IMR-90 (cell line): Measurements from ENCODE around the gene ZNF274. TPM values are rescaled to one million over a fixed set of nuclear protein-coding genes. Genes with fewer than 3 reads are reported as not detected.

Experiments used
- ATAC-seq: fragments of 200-7000 bp; cut with Tn5 transposase; 2 replicates; pipeline ENCODE4 v1.9.1; 2020; ENCODE audit warnings: low read depth, mild to moderate bottlenecking, moderate library complexity
- BruUV-seq: library from RNA; stranded (reverse); fragments of 400-500 nt; replicated peaks from 2 replicates; lab custom pipeline; 2021; lab: Mats Ljungman, UMichigan
- CTCF ChIA-PET: fragments of 300-600 bp; formaldehyde crosslinking; extraction: SDS; loops from one replicate; lab custom pipeline; 2021; ENCODE audit warnings: antibody characterized with exemption; lab: Yijun Ruan, JAX
- POLR2A ChIA-PET: fragments of 300-600 bp; sonication (Branson Sonifier 250); formaldehyde crosslinking; loops from one replicate; lab custom pipeline; 2022; ENCODE audit warnings: antibody characterized with exemption; ENCODE audit not compliant: unreplicated experiment; lab: Charles Lee
- DNase-seq: peaks from one replicate; pipeline ENCODE4 v3.0.0; 2013
- H2AFZ ChIP-seq: replicated peaks from 2 replicates; pipeline ENCODE3; 2013; ENCODE audit warnings: low read length, mild to moderate bottlenecking; ENCODE audit not compliant: poor library complexity
- H2AK5ac ChIP-seq: 2 replicates; pipeline ENCODE4 v1.6.1; 2013; ENCODE audit warnings: low read depth, low read length, inconsistent platforms
- H2AK9ac ChIP-seq: replicated peaks from 2 replicates; pipeline ENCODE3; 2013; ENCODE audit warnings: mild to moderate bottlenecking, low read depth, low read length, moderate library complexity; ENCODE audit not compliant: poor library complexity
- H2BK120ac ChIP-seq: 2 replicates; pipeline ENCODE4 v1.6.1; 2013; ENCODE audit warnings: low read depth, low read length, inconsistent platforms
- H2BK15ac ChIP-seq: 3 replicates; pipeline ENCODE4 v1.6.1; 2013; ENCODE audit warnings: low read depth, low read length, inconsistent platforms
- H2BK20ac ChIP-seq: 2 replicates; pipeline ENCODE4 v1.6.1; 2013; ENCODE audit warnings: low read depth, mild to moderate bottlenecking, inconsistent platforms, low read length, moderate library complexity
- H2BK5ac ChIP-seq: 2 replicates; pipeline ENCODE4 v1.6.1; 2013; ENCODE audit warnings: mild to moderate bottlenecking, low read depth, low read length, inconsistent platforms; ENCODE audit not compliant: poor library complexity, severe bottlenecking
- H3K14ac ChIP-seq: replicated peaks from 2 replicates; pipeline ENCODE4 v1.6.1; 2013; ENCODE audit warnings: low read depth, low read length, inconsistent platforms
- H3K18ac ChIP-seq: 2 replicates; pipeline ENCODE4 v1.6.1; 2013; ENCODE audit warnings: low read depth, low read length, control low read depth
- H3K23ac ChIP-seq: 2 replicates; pipeline ENCODE4 v1.6.1; 2013; ENCODE audit warnings: low read depth, low read length, inconsistent platforms
- H3K27ac ChIP-seq: 2 replicates; pipeline ENCODE4 v1.5.1; 2013; ENCODE audit warnings: mild to moderate bottlenecking, control low read depth, low read length; ENCODE audit not compliant: insufficient read depth
- H3K27me3 ChIP-seq: 2 replicates; pipeline ENCODE4 v1.6.1; 2013; ENCODE audit warnings: low read length; ENCODE audit not compliant: control insufficient read depth, insufficient read depth
- H3K36me3 ChIP-seq: 2 replicates; pipeline ENCODE4 v1.6.1; 2013; ENCODE audit warnings: low read length, mixed read lengths; ENCODE audit not compliant: control insufficient read depth, insufficient read depth
- H3K4ac ChIP-seq: 2 replicates; pipeline ENCODE4 v1.6.1; 2013; ENCODE audit warnings: low read depth, low read length, inconsistent platforms
- H3K4me1 ChIP-seq: 2 replicates; pipeline ENCODE4 v1.6.1; 2013; ENCODE audit warnings: low read length, mixed read lengths; ENCODE audit not compliant: control insufficient read depth, insufficient read depth
- H3K4me2 ChIP-seq: 2 replicates; pipeline ENCODE4 v1.6.1; 2013; ENCODE audit warnings: low read depth, mild to moderate bottlenecking, control low read depth, low read length, moderate library complexity
- H3K4me3 ChIP-seq: 2 replicates; pipeline ENCODE4 v1.5.1; 2013; ENCODE audit warnings: low read depth, mild to moderate bottlenecking, control low read depth, low read length, moderate library complexity; ENCODE audit not compliant: insufficient read depth
- H3K56ac ChIP-seq: 2 replicates; pipeline ENCODE4 v1.6.1; 2013; ENCODE audit warnings: low read length, inconsistent platforms; ENCODE audit not compliant: insufficient read depth; ENCODE audit errors: extremely low read depth
- H3K79me1 ChIP-seq, 2 experiments: 2 replicates each; pipeline ENCODE4 v1.6.1; 2013; ENCODE audit warnings: low read length in 2 of 2, inconsistent platforms in 1 of 2, low read depth in 1 of 2
- H3K9ac ChIP-seq: 2 replicates; pipeline ENCODE4 v1.6.1; 2013; ENCODE audit warnings: low read depth, low read length, control low read depth
- H3K9me1 ChIP-seq: 2 replicates; pipeline ENCODE4 v1.6.1; 2013; ENCODE audit warnings: low read length, inconsistent platforms; ENCODE audit not compliant: insufficient read depth
- H3K9me3 ChIP-seq: 2 replicates; pipeline ENCODE4 v1.6.1; 2013; ENCODE audit warnings: low read length; ENCODE audit not compliant: control insufficient read depth, insufficient read depth
- H4K20me1 ChIP-seq: 2 replicates; pipeline ENCODE4 v1.6.1; 2013; ENCODE audit warnings: low read length, inconsistent platforms; ENCODE audit not compliant: insufficient read depth
- H4K5ac ChIP-seq: 2 replicates; pipeline ENCODE4 v1.6.1; 2013; ENCODE audit warnings: mild to moderate bottlenecking, low read depth, low read length, control low read depth
- H4K8ac ChIP-seq, 2 experiments: 2 replicates each; pipeline ENCODE4 v1.6.1; 2013; ENCODE audit warnings: low read depth in 2 of 2, low read length in 2 of 2, control low read depth in 1 of 2, inconsistent platforms in 1 of 2
- H4K91ac ChIP-seq: 2 replicates; pipeline ENCODE4 v1.6.1; 2013; ENCODE audit warnings: low read depth, low read length, inconsistent platforms; ENCODE audit not compliant: insufficient read depth
- CTCF ChIP-seq: conservative IDR thresholded peaks from 2 replicates; pipeline ENCODE4 v1.5.1; 2012; ENCODE audit warnings: mild to moderate bottlenecking, low read depth, low read length, improper control_type of control experiment
- ELK1 ChIP-seq: fragments of 150-350 bp; IDR thresholded peaks from 2 replicates; pipeline ENCODE4 v1.6.1; 2016; ENCODE audit warnings: low read depth, mild to moderate bottlenecking, low read length, moderate library complexity, borderline replicate concordance
- MAFK ChIP-seq: IDR thresholded peaks from 2 replicates; pipeline ENCODE4 v1.6.1; 2012; ENCODE audit warnings: low read depth, low read length, improper control_type of control experiment
- RAD21 ChIP-seq: IDR thresholded peaks from 2 replicates; pipeline ENCODE4 v1.6.1; 2012; ENCODE audit warnings: low read length, improper control_type of control experiment
- WGBS, 2 experiments: methylation state at CpG; one replicate each; pipeline versions ENCODE4 v1.1.5 to v1.1.7; 2013; ENCODE audit warnings: missing lambda C conversion rate in 2 of 2; ENCODE audit not compliant: insufficient read length in 1 of 2; ENCODE audit errors: extremely low coverage in 2 of 2; 5-methylcytosine and 5-hydroxymethylcytosine counted together
- dilution Hi-C: fragments of 300-500 bp; cut with HindIII; formaldehyde crosslinking; loops from one replicate; pipeline ENCODE4 v1.14.3; 2018; ENCODE audit warnings: low sequenced_read_pairs; ENCODE audit not compliant: unreplicated experiment
- in situ Hi-C: fragments of 300-500 bp; cut with MboI; formaldehyde crosslinking; loops from 3 replicates; pipeline ENCODE4 v1.14.3; 2019; ENCODE audit warnings: low sequenced_read_pairs, inconsistent platforms, mixed read lengths
- intact Hi-C: fragments of 100-400 bp; cut with micrococcal nuclease; formaldehyde crosslinking; loops from 2 replicates; pipeline ENCODE4 v1.10.0; 2022
- polyA plus RNA-seq, 3 experiments: library from polyadenylated mRNA; depleted of rRNA; stranded (reverse); fragments of >200 nt; gene quantifications; 2 replicates each; pipeline ENCODE4 v1.2.3, GENCODE V29; 2012; ENCODE audit warnings: low replicate concordance in 1 of 3
- total RNA-seq: library from RNA; depleted of rRNA; stranded (reverse); fragments of >200 nt; gene quantifications from 2 replicates; pipeline ENCODE4 v1.2.3, GENCODE V29; 2012

The ZNF274 gene
- total and polyA plus RNA-seq, 2 of the 4 experiments (the other 2 are of a cell fraction), result 12.1 to 15.2 TPM

GRCh38 chr19:58229255-58229639 lies 46.4 kb downstream of the ZNF274 start:
- Histone ChIP-seq H2BK20ac (no peak overlapping the region), H4K5ac (peak overlapping the region; percentile 87), H2BK5ac (peak overlapping the region; percentile 57), H3K4me1 (peaks cover 5% of the 10 kb centered on the region), H2AFZ (peak overlapping the region; percentile 93), H3K9me1 (peaks cover 6% of the 10 kb centered on the region; the same call in 1 of the 2 replicates), H3K9ac (peak overlapping the region; percentile 71), H4K20me1 (no peaks in the 10 kb centered on the region), H2BK15ac (no peak overlapping the region), H3K36me3 (peaks cover 36% of the 10 kb centered on the region), H4K8ac (peak overlapping the region; percentile 91 to 92), H3K27me3 (no peaks in the 10 kb centered on the region), H3K23ac (no peak overlapping the region), H3K4me2 (peak overlapping the region; percentile 95), H2AK5ac (no peak overlapping the region), H3K79me1 (peaks cover 27 to 38% of the 10 kb centered on the region in 2 experiments), H3K27ac (peak overlapping the region; percentile 76; the same call in 1 of the 2 replicates), H3K4me3 (peak overlapping the region; percentile 73), H3K4ac (peak overlapping the region; percentile 76), H2BK120ac (no peak overlapping the region), H3K18ac (no peak overlapping the region), H3K9me3 (peaks cover 40% of the 10 kb centered on the region), H4K91ac (no peak overlapping the region; the same call in 1 of the 2 replicates), H3K14ac (peak overlapping the region; percentile 60; the same call in 1 of the 2 replicates), H2AK9ac (peak overlapping the region; percentile 94), H3K56ac (no peak overlapping the region)
- WGBS, 2 experiments, result 13% methylated on average over 3 of the region's 13 CpGs; no CpG with 5 or more reads in 1 of the 2 experiments
- TF ChIP-seq ELK1 (no peak), CTCF (peak; percentile 33; the same call in 1 of the 2 replicates), RAD21 (no peak), MAFK (no peak)
- ATAC-seq (peak; percentile 19), DNase-seq (peak; percentile 12)
- ChIA-PET CTCF (no interaction called here), POLR2A (interaction anchor here (0.5 kb wide), 1 partner anchor 12 kb away, joined by 3 read pairs; no protein-coding TSS in a partner anchor)
- in situ Hi-C loops (no loop called here), dilution Hi-C loops (no loop called here), intact Hi-C loops (no loop called here)
- no TSS peak for BruUV-seq
